Esophagus squamous epithelium (tissue), 4 donors: ENCODE measurements around the gene CDIPT.

Experiments used
- POLR2A ChIP-seq, 4 donors: fragments of 450-650 bp; IDR thresholded peaks; one replicate each; pipeline ENCODE4 v1.6.1; 2017; ENCODE audit warnings: antibody characterized with exemption in 4 of 4, mild to moderate bottlenecking in 4 of 4, moderate library complexity in 3 of 4
- TF ChIP-seq, protein P1 (sequence below), 6 experiments: fragments of 450-650 bp in 4 of 6; fragments of 200-600 bp in 2 of 6; sonication (generic) in 2 of 6; IDR thresholded peaks; one replicate each; pipeline ENCODE4 v1.5.1; 2016 to 2019; ENCODE audit warnings: antibody characterized with exemption in 6 of 6, mild to moderate bottlenecking in 4 of 6, moderate library complexity in 4 of 6

DNA sequence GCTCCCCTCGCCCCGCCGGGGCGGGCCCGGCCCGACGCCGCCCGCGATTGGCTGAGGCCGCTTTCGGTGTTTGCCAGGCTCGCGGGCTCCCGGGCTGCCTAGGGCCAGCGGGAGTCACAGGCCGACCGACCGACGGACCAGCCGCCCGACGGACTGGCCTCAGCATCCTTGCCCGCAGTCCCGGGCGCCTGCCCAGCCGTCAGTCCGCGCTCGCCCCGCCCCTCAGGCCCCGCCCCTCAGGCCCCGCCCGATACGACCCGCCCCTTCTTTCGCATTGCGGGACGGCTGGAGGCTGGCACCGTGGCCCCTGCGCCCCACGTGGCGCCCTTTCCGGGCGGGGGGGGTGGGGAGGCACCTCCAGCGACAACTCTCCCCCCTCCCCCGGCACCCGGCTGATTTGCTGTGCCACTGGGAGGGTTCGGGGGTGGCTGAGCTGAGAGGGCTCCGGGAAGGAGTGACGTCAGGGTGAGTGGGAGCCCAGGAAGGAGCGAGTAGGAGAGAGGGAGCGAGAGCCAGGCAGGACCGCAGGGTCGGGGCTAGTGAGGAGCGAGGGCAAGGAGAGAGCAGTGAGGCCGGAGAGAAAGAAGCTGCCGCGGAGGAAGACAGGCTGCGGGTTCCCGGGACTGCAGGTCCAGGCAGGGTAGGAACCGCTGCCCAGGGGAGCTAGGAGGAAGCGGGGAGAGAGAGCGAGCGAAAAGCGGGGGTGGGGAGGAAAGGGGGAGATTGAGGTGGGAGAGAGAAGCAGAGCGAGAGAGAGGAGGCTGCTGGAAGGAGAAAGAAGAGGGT, 37.3 kb upstream of the CDIPT start, which contains the start of gene ASPHD1:
- no peak for TF ChIP-seq POLR2A (IDR thresholded peaks at IDR 0.05)
- TF ChIP-seq, protein P1, sequence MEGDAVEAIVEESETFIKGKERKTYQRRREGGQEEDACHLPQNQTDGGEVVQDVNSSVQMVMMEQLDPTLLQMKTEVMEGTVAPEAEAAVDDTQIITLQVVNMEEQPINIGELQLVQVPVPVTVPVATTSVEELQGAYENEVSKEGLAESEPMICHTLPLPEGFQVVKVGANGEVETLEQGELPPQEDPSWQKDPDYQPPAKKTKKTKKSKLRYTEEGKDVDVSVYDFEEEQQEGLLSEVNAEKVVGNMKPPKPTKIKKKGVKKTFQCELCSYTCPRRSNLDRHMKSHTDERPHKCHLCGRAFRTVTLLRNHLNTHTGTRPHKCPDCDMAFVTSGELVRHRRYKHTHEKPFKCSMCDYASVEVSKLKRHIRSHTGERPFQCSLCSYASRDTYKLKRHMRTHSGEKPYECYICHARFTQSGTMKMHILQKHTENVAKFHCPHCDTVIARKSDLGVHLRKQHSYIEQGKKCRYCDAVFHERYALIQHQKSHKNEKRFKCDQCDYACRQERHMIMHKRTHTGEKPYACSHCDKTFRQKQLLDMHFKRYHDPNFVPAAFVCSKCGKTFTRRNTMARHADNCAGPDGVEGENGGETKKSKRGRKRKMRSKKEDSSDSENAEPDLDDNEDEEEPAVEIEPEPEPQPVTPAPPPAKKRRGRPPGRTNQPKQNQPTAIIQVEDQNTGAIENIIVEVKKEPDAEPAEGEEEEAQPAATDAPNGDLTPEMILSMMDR (IDR thresholded peaks at IDR 0.05): no peak
